Activated T-cell treated with anti-CD3 and anti-CD28 coated beads for 24 hours (primary cell): Measurements from ENCODE around the gene NADSYN1.
"Not testable (repeated sequence)": the region's sequence is repeated elsewhere in the genome, so short reads cannot be mapped to it uniquely, and the experiment has no call there.

Source experiments
- DNase-seq: peaks from one replicate; pipeline ENCODE4 v3.0.0-alpha.2; 2020; ENCODE audit warnings: low read depth

Gene NADSYN1

DNA sequence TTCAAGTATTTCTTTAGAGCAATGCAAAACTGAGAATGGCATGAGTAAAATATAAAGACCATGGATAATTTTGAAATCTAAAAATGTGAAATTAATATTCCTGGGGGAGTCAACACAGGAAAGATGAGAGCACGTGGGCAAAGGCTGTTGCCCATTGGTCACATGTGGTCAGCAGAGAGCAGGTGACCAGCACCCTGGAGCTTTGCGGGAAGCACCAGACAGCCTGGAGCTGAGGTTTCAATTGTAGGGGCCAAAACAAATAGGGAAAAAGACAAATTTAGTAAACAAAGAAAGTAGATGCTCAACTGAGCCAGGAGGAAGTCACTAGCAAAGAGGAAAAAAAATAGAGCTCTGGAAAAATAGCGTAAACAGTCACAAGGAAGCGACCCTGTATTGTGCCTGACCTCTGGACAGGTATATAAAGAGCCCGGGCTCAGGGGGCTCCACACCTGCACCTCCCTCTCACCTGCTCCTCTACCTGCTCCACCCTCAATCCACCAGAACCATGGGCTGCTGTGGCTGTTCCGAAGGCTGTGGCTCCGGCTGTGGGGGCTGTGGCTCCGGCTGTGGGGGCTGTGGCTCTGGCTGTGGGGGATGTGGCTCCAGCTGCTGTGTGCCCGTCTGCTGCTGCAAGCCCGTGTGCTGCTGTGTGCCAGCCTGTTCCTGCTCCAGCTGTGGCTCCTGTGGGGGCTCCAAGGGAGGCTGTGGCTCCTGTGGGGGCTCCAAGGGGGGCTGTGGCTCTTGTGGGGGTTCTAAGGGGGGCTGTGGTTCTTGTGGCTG lies 74.0 kb downstream of the NADSYN1 start, which contains the start of gene KRTAP5-7:
TSS of gene KRTAP5-7 (plus strand) at position 472 of the 780 bp plus-strand sequence. CDS start at position 506, 34 bp downstream.
- DNase-seq, result not testable (repeated sequence)

DNA sequence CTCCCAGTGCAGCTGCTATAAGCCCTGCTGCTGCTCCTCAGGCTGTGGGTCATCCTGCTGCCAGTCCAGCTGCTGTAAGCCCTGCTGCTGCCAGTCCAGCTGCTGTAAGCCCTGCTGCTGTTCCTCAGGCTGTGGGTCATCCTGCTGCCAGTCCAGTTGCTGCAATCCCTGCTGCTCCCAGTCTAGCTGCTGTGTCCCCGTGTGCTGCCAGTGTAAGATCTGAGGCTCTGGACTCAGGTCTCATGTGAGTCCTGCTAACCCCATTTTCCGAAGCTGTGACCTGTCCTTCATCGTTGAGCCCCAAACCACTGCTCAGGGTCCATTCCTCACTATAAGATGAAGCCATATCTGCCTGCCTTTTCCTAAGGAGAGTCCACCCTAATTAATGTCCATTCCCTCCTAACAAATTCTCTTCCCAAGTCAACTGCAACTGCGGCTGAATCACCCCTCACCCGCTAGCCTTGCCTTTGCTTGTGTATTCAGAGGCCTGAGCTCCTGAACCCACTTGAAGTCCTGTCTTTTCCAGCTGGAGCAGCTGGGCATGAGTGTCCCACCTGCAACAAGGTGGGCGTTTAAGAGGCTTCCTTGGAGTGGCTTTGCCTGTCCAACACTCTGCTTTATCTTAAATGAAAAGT lies 74.7 kb downstream of the NADSYN1 start:
- no peak for DNase-seq

DNA sequence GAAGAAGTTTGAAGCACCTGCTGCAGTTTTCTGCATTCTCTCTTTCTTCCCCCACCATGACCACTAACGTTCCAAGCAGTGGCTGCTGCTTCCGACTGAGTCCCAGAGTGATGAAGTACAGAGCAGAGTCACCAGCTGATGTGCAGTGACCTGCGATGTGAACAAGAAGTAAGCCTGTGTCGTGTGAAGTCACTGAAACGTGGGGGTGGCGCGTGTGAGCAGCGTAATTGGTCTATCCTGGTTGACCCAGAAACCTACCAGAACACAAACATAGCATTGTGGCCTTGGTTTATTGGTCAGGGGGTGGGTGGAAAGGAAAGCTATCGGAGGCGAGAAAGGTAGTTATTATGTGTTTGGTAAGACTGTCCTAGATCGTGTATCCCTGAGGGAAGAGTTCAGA lies 77.6 kb downstream of the NADSYN1 start:
- DNase-seq, result no peak

DNA sequence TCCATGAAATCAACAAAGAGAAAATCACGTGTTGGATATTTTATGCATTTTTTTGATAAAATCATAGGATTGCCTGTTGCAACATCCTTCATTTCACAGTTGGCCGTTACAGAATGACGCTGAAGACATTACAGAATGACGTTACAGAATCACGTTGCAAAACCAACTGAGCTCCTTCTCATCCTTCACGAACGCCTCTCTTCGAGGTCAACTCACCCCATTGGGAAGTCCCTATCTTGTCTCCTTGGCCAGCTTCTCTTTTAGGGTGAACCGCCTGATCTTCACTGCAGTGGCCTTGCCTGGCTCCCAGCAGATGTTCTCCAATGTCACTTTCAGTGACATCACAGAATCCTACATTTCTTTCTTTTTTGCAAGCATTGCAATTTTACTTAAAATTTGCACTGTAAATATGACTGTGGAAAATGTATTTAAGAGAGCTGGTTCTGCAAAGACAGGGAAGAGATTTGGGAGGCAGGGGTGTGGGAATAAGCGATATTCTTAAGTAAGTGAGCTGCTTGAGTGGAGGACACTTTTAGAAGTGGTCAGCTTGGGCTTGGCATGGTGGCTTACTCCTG lies 79.1 kb downstream of the NADSYN1 start:
- DNase-seq, result no peak

DNA sequence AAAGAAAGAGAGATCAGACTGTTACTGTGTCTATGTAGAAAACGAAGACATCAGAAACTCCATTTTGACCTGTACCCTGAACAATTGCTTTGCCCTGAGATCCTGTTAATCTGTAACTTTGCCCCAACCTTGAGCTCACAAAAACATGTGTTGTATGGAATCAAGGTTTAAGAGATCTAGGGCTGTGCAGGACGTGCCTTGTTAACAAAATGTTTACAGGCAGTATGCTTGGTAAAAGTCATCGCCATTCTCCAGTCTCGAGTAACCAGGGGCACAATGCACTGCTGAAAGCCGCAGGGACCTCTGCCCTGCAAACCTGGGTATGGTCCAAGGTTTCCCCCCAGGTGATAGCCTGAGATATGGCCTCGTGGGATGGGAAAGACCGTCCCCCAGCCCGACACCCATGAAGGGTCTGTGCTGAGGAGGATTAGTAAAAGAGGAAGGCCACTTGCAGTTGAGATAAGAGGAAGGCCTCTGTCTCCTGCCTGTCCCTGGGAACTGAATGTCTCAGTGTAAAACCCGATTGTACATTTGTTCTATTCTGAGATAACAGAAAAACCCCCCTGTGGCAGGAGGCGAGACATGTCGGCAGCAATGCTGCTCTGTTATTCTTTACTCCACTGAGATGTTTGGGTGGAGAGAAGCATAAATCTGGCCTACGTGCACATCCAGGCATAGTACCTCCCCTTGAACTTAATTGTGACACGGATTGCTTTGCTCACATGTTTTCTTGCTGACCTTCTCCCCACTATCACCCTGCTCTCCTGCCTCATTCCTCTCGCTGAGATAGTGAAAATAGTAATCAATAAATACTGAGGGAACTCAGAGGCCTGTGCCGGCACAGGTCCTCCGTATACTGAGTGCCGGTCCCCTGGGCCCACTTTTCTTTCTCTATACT lies 82.0 kb downstream of the NADSYN1 start:
- DNase-seq, result not testable (repeated sequence)

DNA sequence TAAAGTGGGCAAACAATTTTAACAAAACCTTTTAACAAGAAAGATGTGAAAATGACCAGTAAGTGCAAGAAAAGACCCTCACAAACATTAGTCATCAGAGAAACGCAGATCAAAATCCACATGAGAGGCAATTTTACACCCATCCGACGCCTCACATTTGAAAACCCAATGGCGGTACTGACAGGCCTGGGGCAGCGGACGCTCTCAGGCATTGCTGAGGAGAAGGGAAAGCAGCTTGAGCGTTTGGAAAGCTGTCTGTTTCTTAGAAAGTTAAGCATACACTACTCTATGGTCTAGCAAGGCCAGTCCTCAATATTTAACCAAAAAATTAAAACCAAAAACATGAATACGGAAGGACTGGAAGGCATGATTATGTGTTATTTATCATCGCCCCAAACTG lies 82.8 kb downstream of the NADSYN1 start:
- no peak for DNase-seq

DNA sequence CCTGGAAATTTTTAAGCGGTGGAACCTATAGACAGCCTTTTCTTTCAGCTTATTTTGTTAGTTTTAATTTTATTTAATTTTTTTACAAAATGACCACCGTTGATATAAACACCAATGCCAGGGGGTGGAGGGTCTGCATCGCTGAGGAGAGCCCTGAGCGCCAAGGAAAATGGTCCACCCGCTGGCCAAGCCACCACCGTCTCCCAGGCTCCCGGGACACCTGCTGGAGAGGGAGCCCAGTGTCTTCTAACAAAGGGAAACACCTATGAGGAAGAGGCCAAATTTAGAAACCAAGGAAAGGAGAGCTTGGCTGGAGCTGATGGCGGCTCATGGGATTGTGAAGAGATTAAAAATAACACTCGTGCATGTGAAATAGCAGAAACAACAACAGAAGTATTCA lies 84.5 kb downstream of the NADSYN1 start:
- DNase-seq, result no peak

DNA sequence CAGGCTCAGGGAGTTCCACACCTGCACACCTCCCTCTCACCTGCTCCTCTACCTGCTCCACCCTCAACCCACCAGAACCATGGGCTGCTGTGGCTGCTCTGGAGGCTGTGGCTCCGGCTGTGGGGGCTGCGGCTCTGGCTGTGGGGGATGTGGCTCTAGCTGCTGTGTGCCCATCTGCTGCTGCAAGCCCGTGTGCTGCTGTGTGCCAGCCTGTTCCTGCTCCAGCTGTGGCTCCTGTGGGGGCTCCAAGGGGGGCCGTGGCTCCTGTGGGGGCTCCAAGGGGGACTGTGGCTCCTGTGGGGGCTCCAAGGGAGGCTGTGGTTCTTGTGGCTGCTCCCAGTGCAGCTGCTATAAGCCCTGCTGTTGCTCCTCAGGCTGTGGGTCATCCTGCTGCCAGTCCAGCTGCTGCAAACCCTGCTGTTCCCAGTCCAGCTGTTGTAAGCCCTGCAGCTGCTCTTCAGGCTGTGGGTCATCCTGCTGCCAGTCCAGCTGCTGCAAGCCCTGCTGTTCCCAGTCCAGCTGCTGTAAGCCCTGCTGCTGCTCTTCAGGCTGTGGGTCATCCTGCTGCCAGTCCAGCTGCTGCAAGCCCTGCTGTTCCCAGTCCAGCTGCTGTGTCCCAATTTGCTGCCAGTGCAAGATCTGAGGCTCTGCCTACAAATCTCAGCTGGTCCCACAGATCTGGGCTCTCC lies 85.1 kb downstream of the NADSYN1 start, which contains the start of gene KRTAP5-8:
TSS of gene KRTAP5-8 (plus strand) at position 49 of the 689 bp plus-strand sequence. CDS start at position 80, 31 bp downstream.
- DNase-seq, result not testable (repeated sequence)

DNA sequence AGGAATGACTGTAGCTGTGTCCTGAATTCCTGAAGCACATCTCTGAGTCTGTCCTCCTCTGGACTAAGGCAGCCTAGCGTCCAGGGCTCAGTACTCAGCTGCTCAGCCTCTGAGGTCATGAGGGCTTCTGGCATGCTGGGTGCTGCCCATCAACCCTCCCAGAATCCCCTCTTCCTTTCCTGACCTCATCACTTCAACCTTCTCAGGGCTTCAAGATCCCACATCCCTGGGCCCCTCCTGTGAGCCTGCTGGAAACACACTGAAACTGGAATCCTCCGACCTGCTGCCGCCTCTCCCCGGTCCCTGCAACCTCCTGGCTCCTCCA lies 85.6 kb downstream of the NADSYN1 start:
- DNase-seq, result no peak

DNA sequence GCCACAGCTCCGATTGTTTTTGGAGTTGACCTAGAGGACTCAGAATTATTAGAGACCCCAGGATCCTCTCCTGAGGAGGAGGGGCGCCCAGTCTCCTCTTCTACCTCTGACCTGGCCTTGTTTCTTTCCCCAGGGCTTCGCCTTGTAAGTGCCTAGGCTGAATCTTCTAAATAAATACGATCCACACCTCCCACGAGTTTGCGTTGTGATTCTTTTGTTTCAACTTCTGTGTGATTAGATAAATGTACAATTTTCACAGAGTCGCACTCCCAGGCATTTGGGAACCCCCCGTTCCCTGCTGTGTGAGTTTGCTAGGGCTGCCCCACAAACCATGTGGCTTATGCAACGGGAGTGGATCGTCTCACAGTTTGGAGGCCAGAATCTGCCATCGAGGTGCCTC lies 86.0 kb downstream of the NADSYN1 start:
- no peak for DNase-seq

DNA sequence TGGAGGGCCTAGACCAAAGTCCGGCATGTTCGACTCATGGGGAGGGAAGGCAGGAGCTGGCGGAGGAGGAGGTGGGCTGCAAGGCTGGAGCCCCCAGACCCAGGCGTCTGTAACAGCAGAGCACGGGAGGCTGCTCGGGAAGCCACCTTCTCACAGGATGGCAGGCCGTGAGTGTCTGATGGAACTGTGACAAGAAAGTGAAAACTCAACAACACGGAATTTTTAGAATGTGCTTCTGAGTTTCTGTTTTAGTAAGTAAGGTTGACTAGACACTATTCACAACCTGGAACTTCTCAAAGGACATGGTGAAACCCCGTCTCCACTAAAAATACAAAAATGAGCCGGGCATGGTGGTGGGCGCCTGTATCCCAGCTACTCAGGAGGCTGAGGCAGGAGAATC lies 87.0 kb downstream of the NADSYN1 start:
- DNase-seq, result not testable (repeated sequence)

DNA sequence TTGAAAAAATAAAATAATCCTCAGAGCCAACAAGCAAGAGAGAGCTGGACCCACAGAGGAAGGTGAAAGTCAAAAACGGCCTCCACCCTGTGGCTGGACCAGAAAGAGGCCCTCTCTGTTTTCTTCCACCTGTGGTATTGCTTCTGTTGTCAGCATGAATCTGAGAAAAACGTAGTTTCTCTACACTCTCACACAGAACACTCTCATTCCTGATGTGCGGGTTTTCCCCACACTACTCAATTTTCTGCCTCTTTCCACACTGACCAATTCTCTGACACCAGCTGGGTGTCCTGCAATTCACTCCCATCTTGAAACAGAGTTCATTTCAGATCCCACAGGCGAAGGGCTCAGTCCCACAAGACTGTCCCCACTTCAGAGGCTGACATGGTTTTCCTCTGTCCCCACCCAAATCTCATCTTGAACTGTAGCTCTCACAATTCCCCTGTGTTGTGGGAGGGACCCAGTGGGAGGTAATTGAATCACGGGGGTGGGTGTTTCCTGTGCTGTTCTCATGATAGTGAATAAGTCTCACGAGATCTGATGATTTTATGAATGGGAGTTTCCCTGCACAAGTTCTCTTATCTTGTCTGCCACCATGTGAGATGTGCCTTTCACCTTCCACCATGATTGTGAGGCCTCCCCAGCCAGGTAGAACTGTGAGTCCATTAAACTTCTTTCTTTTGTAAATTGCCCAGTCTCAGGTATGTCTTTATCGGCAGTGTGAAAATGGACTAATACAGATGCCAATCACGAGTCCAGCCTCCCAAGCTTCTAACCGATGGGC lies 87.7 kb downstream of the NADSYN1 start:
- DNase-seq, result not testable (repeated sequence)

DNA sequence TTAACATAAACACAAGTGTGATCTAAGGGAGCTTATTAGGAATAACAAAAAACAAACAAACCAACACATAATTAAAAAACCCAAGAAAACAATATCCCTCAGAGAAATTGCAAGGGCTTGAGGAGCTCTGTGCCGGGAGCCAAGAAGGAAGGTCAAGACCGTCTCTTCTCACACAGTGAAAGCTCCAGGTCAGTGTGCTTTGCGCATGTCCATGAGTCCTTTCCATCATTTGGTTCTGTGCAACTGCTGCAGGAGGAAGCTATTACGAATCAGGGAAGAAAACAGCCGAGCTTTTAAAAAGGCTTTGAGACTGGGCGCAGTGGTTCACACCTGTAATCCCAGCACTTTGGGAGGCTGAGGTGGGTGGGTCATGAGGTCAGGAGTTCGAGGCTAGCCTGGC lies 89.4 kb downstream of the NADSYN1 start:
- no peak for DNase-seq

DNA sequence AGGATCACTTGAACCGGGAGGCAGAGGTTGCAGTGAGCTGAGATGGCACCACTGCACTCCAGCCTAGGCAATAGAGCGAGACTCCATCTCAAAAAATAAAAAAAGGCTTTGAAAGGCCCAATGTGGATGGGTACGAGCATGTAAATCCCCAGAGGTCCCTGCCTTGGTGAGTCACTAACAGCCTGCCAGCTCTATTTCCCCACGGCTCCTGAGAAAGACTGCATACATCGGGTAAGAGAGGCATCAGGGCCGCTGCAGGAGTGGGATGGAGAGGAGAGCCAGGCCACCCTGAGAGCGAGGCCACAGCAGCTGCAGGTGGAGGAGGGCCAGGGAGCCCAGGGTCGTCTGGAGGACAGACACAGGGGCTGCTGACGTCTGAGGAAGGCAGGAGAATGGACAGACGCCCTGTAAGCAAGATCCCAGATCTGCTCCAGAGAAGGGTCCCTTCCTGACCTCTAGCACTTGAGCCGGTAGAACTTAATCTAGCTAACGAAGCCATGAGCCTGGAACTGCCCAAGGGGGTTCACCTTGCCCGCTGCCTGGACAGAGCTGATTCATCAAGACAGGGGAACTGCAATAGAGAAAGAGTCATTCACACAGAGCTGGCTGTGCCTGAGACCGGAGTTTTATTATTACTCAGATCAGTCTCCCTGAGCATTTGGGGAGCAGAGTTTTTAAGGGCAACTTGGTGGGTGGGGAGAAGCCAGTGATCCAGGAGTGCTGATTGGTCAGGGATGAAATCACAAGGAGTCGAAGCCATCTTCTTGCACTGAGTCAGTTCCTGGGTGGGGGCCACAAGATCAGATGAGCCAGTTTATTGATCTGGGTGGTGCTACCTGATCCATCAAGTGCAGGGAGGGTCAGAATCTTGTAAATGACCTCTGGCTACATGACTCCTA lies 90.1 kb downstream of the NADSYN1 start:
- DNase-seq, result no peak

DNA sequence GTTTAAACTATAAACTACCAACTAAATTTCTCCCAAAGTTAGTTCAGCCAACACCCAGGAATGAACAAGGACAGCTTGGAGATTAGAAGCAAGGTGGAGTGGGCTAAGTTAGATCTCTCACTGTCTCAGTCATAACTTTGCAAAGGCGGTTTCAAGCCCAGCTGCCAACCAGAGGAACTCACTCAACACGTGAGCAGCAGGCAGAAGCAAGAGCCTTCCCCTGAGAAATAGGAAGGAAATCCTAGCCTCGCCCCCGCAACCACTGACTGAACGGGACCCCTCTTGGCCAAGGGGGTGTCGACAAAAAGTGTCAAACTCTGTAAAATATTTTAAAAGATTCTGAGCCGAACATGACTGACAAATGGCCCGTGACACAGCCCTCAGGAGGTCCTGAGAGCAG lies 90.9 kb downstream of the NADSYN1 start:
- DNase-seq, result no peak

DNA sequence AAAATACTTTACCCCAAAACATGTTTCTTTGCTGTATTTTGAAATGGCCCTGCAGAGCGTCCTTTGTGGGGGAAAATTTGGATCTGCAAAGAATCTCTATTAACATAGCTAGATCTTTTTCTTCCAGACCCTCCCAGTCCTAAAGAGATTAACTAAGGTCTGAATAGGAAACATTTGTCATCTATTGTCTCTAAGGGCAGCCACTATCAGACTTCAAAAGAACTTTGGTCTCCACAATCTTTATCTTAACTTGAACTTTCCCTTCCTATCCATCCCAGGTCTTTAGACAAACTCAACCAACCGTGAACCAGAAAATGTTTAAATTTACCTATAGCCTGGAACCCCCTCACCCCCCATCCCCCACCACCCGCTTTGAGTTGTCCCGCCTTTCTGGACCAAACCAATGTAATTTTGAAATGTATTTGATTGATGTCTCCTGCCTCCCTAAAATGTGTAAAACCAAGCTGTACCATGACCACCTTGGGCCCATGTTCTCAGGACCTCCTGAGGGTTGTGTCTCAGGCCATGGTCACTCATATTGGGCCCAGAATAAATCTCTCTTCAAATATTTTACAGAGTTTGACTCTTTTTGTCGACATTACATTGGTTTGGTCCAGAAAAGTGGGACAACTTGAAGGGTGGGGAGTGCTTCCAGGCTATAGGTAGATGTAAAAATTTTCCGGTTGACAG lies 91.7 kb downstream of the NADSYN1 start:
- DNase-seq, result no peak

DNA sequence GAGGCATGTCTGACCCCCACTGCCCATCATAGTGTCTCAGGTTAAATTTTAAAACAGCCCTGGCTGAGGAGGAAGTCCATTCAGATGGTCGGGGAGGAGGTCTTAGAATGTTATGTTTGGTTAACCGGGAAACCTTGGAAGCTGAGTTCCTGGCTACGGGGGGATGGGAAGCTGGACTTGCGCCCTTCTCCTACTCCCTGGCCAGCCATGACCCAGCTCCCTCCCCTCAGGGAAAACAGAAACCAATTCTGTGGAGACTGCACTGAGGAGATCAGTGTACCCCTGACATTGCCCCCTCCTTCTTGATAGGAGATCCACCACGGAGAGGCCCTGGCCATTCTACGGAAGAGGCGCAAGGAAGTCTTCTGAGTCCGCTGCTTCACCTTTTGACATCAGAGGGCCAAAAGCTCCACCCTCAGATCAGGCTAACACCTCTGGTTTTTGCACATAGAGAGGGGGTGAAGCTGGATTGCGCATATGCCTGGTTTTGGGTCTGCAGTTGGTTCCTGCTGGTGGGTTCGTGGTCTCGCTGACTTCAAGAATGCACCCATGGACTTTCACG lies 92.5 kb downstream of the NADSYN1 start:
- DNase-seq, result no peak

DNA sequence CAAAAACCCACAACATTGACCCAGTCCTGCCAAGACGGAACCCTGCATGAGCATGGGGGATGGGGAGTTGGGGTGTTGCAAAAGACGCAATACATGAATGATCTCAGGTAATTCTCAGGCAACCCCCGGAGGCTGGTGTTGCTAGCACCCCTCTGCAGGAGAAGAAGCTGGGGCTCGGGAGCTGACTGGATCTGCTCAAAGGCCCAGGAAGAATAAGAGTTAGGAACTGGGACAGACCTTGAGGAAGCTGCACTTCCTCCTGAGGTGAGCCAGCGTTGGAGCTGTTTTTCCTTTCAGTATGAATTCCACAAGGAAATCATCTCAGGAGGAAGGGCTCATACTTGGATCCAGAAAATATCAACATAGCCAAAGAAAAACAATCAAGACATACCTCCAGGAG lies 95.1 kb downstream of the NADSYN1 start, which contains the start of gene KRTAP5-9:
TSS of gene KRTAP5-9 (plus strand) at position 301 of the 400 bp plus-strand sequence. CDS start 238 bp downstream, outside the sequence.
- DNase-seq, result no peak

DNA sequence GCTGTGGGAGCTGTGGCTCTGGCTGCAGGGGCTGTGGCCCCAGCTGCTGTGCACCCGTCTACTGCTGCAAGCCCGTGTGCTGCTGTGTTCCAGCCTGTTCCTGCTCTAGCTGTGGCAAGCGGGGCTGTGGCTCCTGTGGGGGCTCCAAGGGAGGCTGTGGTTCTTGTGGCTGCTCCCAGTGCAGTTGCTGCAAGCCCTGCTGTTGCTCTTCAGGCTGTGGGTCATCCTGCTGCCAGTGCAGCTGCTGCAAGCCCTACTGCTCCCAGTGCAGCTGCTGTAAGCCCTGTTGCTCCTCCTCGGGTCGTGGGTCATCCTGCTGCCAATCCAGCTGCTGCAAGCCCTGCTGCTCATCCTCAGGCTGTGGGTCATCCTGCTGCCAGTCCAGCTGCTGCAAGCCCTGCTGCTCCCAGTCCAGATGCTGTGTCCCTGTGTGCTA lies 95.7 kb downstream of the NADSYN1 start:
- no peak for DNase-seq
